GM12874 (cell line): ENCODE data around the gene WFDC5.

Experiments
- CTCF ChIP-seq: IDR thresholded peaks from 2 replicates; pipeline ENCODE4 v1.5.1; 2011; ENCODE audit warnings: low read depth, mild to moderate bottlenecking, control low read depth, low read length, moderate library complexity; ENCODE audit not compliant: insufficient read depth

WFDC5 gene

GRCh38 chr20:45121388-45121787, 6.4 kb upstream of the WFDC5 start:
- TF ChIP-seq CTCF, result no peak

- TF ChIP-seq CTCF, result no peak
Observed at GRCh38 chr20:45119556-45120266, 4.7 kb upstream of the WFDC5 start.

- TF ChIP-seq CTCF, result no peak
Observed at GRCh38 chr20:45118028-45118427, 3.1 kb upstream of the WFDC5 start.

GRCh38 chr20:45117581-45117980, 2.6 kb upstream of the WFDC5 start:
- no peak for TF ChIP-seq CTCF

- no peak for TF ChIP-seq CTCF
Observed at GRCh38 chr20:45115829-45116228, 855 bp upstream of the WFDC5 start.

- TF ChIP-seq CTCF, result no peak
Observed at GRCh38 chr20:45115386-45115774, 406 bp upstream of the WFDC5 start.

- TF ChIP-seq CTCF, result no peak
Observed at GRCh38 chr20:45113865-45114264, 1.1 kb downstream of the WFDC5 start.

- TF ChIP-seq CTCF, result no peak
Observed at GRCh38 chr20:45112754-45113153, 2.2 kb downstream of the WFDC5 start.
